ELF-1 (cell line): ENCODE results near the gene GH2.
"Not testable (repeated sequence)": the region's sequence is repeated elsewhere in the genome, so short reads cannot be mapped to it uniquely, and the experiment has no call there.

ENCODE experiments used
- DNase-seq: peaks from one replicate; pipeline ENCODE4 v3.0.0-alpha.2; 2016; ENCODE audit warnings: low read depth, low spot score

Gene GH2

GRCh38 chr17:63881935-63882601 lies at the start of gene GH2:
TSS of gene GH2 (minus strand) at chr17:63881944. CDS start at chr17:63881801, 143 bp downstream.
- DNase-seq, result peak; percentile 82

- DNase-seq, result peak; percentile 66
Observed at GRCh38 chr17:63930951-63931575, 49.3 kb upstream of the GH2 start.

GRCh38 chr17:63929860-63930766 lies 48.4 kb upstream of the GH2 start:
- DNase-seq, result no peak

- DNase-seq, result no peak
Observed at GRCh38 chr17:63928966-63929695, 47.4 kb upstream of the GH2 start.

- no peak for DNase-seq
Observed at GRCh38 chr17:63928172-63928666, 46.5 kb upstream of the GH2 start.

- no peak for DNase-seq
Observed at GRCh38 chr17:63927464-63928171, 45.9 kb upstream of the GH2 start.

- no peak for DNase-seq
Observed at GRCh38 chr17:63926164-63926563, 44.4 kb upstream of the GH2 start.

GRCh38 chr17:63925615-63926014 lies 43.9 kb upstream of the GH2 start:
- DNase-seq, result no peak

- not testable (repeated sequence) for DNase-seq
Observed at GRCh38 chr17:63922402-63922801, 40.7 kb upstream of the GH2 start.

- DNase-seq, result not testable (repeated sequence)
Observed at GRCh38 chr17:63920779-63921178, 39.0 kb upstream of the GH2 start.

- not testable (repeated sequence) for DNase-seq
Observed at GRCh38 chr17:63920050-63920449, 38.3 kb upstream of the GH2 start.

GRCh38 chr17:63919311-63919723 lies 37.6 kb upstream of the GH2 start:
- DNase-seq, result peak; percentile 85

GRCh38 chr17:63918789-63919305 lies 37.1 kb upstream of the GH2 start, which contains the start of gene GH1:
TSS of gene GH1 (minus strand) at chr17:63918839. CDS start at chr17:63918776, 63 bp downstream.
- not testable (repeated sequence) for DNase-seq

- peak; percentile 83 for DNase-seq
Observed at GRCh38 chr17:63918305-63918704, 36.6 kb upstream of the GH2 start.

- DNase-seq, result no peak
Observed at GRCh38 chr17:63917646-63918045, 35.9 kb upstream of the GH2 start.

GRCh38 chr17:63917206-63917605 lies 35.5 kb upstream of the GH2 start:
- DNase-seq, result not testable (repeated sequence)

GRCh38 chr17:63916566-63917185 lies 34.9 kb upstream of the GH2 start:
- no peak for DNase-seq

GRCh38 chr17:63915753-63916152 lies 34.0 kb upstream of the GH2 start:
- not testable (repeated sequence) for DNase-seq

GRCh38 chr17:63914471-63914870 lies 32.7 kb upstream of the GH2 start:
- DNase-seq, result no peak

GRCh38 chr17:63911657-63912100 lies 29.9 kb upstream of the GH2 start:
- DNase-seq, result peak; percentile 79
